Memory B cell (primary cell): ENCODE data around the gene RPS5.
"Not testable (repeated sequence)": the region's sequence is repeated elsewhere in the genome, so short reads cannot be mapped to it uniquely, and the experiment has no call there.

Experiments
- ATAC-seq: fragments of 150-1000 bp; cut with Tn5 transposase; 2 replicates; pipeline ENCODE4 v1.10.0; 2021; ENCODE audit warnings: low read depth, mild to moderate bottlenecking, moderate library complexity
- DNase-seq, 2 donors: peaks; one replicate each; pipeline ENCODE4 v3.0.0; 2022; ENCODE audit warnings: low spot score in 2 of 2
- H3K27ac Mint-ChIP-seq: one replicate; pipeline ENCODE4 v1.8.0; 2022; ENCODE audit warnings: mild to moderate bottlenecking, moderate library complexity, mixed read lengths
- H3K27me3 Mint-ChIP-seq: one replicate; pipeline ENCODE4 v1.8.0; 2022; ENCODE audit warnings: mixed read lengths
- H3K36me3 Mint-ChIP-seq: one replicate; pipeline ENCODE4 v1.8.0; 2022; ENCODE audit warnings: mild to moderate bottlenecking, mixed read lengths
- H3K4me1 Mint-ChIP-seq: one replicate; pipeline ENCODE4 v1.8.0; 2022; ENCODE audit warnings: mixed read lengths
- H3K4me3 Mint-ChIP-seq: one replicate; pipeline ENCODE4 v1.8.0; 2022; ENCODE audit warnings: mild to moderate bottlenecking, moderate library complexity, mixed read lengths
- H3K9me3 Mint-ChIP-seq: one replicate; pipeline ENCODE4 v1.8.0; 2022; ENCODE audit warnings: mixed read lengths

The RPS5 gene

GRCh38 chr19:58399903-58400302 lies 12.8 kb downstream of the RPS5 start:
- DNase-seq (no peak), ATAC-seq (no peak)
- H3K27me3 Mint-ChIP-seq: peaks cover 12% of the 10 kb centered on the region
- H3K9me3 Mint-ChIP-seq: no peaks in the 10 kb centered on the region
- peak overlapping the region; percentile 33 for H3K4me3 Mint-ChIP-seq
- no peak overlapping the region for H3K27ac Mint-ChIP-seq
- H3K4me1 Mint-ChIP-seq: peaks cover 12% of the 10 kb centered on the region
- peaks cover 3% of the 10 kb centered on the region for H3K36me3 Mint-ChIP-seq

GRCh38 chr19:58400316-58400915 lies 13.3 kb downstream of the RPS5 start:
- peaks cover 12% of the 10 kb centered on the region for H3K4me1 Mint-ChIP-seq
- ATAC-seq: no peak
- no peak overlapping the region for H3K27ac Mint-ChIP-seq

GRCh38 chr19:58400916-58401839 lies 14.1 kb downstream of the RPS5 start:
- Mint-ChIP-seq H3K9me3 (no peaks in the 10 kb centered on the region), H3K27ac (peak overlapping the region; percentile 93)
- peak; percentile 95 for ATAC-seq

More at GRCh38 chr19:58400316-58400915, 13.3 kb downstream of the RPS5 start:
- DNase-seq: no peak
- Mint-ChIP-seq H3K36me3 (peaks cover 3% of the 10 kb centered on the region), H3K27me3 (peaks cover 12% of the 10 kb centered on the region), H3K9me3 (no peaks in the 10 kb centered on the region), H3K4me3 (peak overlapping the region; percentile 89)

GRCh38 chr19:58401840-58402421 lies 14.9 kb downstream of the RPS5 start:
- ATAC-seq: no peak
- peaks cover 12% of the 10 kb centered on the region for H3K4me1 Mint-ChIP-seq
- peaks cover 2% of the 10 kb centered on the region for H3K36me3 Mint-ChIP-seq
- H3K27me3 Mint-ChIP-seq: peaks cover 11% of the 10 kb centered on the region
- peak overlapping the region; percentile 93 for H3K27ac Mint-ChIP-seq
- no peak for DNase-seq
- H3K9me3 Mint-ChIP-seq: no peaks in the 10 kb centered on the region
- H3K4me3 Mint-ChIP-seq: no peak overlapping the region

More at GRCh38 chr19:58400916-58401839, 14.1 kb downstream of the RPS5 start:
- H3K4me3 Mint-ChIP-seq: peak overlapping the region; percentile 89
- peak; percentile 97 to 98 for DNase-seq
- H3K27me3 Mint-ChIP-seq: peaks cover 12% of the 10 kb centered on the region
- H3K4me1 Mint-ChIP-seq: peaks cover 9% of the 10 kb centered on the region
- no peaks in the 10 kb centered on the region for H3K36me3 Mint-ChIP-seq

- ATAC-seq: not testable (repeated sequence)
Measured at GRCh38 chr19:58403920-58404478, 16.9 kb downstream of the RPS5 start.

GRCh38 chr19:58406818-58407657 lies 20.0 kb downstream of the RPS5 start:
- ATAC-seq (no peak), DNase-seq (no peak)
- no peaks in the 10 kb centered on the region for H3K9me3 Mint-ChIP-seq
- H3K27ac Mint-ChIP-seq: peak overlapping the region; percentile 87
- peaks cover 28% of the 10 kb centered on the region for H3K4me1 Mint-ChIP-seq
- H3K27me3 Mint-ChIP-seq: no peaks in the 10 kb centered on the region
- H3K4me3 Mint-ChIP-seq: peak overlapping the region; percentile 88
- peaks cover 2% of the 10 kb centered on the region for H3K36me3 Mint-ChIP-seq

More at GRCh38 chr19:58403920-58404478, 16.9 kb downstream of the RPS5 start:
- DNase-seq, H3K27me3 Mint-ChIP-seq, H3K36me3 Mint-ChIP-seq, H3K27ac Mint-ChIP-seq, H3K9me3 Mint-ChIP-seq, H3K4me3 Mint-ChIP-seq: not testable (repeated sequence)
- H3K4me1 Mint-ChIP-seq: peaks cover 25% of the 10 kb centered on the region

GRCh38 chr19:58407658-58408151 lies 20.6 kb downstream of the RPS5 start:
- Mint-ChIP-seq H3K9me3 (no peaks in the 10 kb centered on the region), H3K4me3 (peak overlapping the region; percentile 88), H3K4me1 (peaks cover 28% of the 10 kb centered on the region), H3K27ac (peak overlapping the region; percentile 87), H3K36me3 (peaks cover 2% of the 10 kb centered on the region), H3K27me3 (no peaks in the 10 kb centered on the region)
- DNase-seq (no peak), ATAC-seq (no peak)

- Mint-ChIP-seq H3K27ac (peak within 1 kb of the TSS; percentile 87), H3K4me3 (peak within 1 kb of the TSS; percentile 88), H3K36me3 (peaks cover 2% of the 10 kb centered on the region), H3K4me1 (peaks cover 28% of the 10 kb centered on the region), H3K9me3 (no peaks in the 10 kb centered on the region), H3K27me3 (no peaks in the 10 kb centered on the region)
- DNase-seq (peak; percentile 89), ATAC-seq (peak; percentile 93)
Measured at GRCh38 chr19:58408152-58409009, 21.3 kb downstream of the RPS5 start, which contains the start of gene ZNF584. Gene ZNF584, plus strand, starts transcription at chr19:58408649. Its CDS starts 499 bp downstream, at chr19:58409148.

- DNase-seq (peak in 1 of 2 donors; percentile 37), ATAC-seq (no peak)
- peaks cover 28% of the 10 kb centered on the region for H3K4me1 Mint-ChIP-seq
- H3K36me3 Mint-ChIP-seq: peaks cover 2% of the 10 kb centered on the region
- H3K27ac Mint-ChIP-seq: peak overlapping the region; percentile 87
- H3K27me3 Mint-ChIP-seq: no peaks in the 10 kb centered on the region
- peak overlapping the region; percentile 88 for H3K4me3 Mint-ChIP-seq
- no peaks in the 10 kb centered on the region for H3K9me3 Mint-ChIP-seq
Measured at GRCh38 chr19:58409010-58409790, 22.1 kb downstream of the RPS5 start.

- Mint-ChIP-seq H3K36me3 (peaks cover 17% of the 10 kb centered on the region), H3K4me3 (no peak overlapping the region), H3K27me3 (no peaks in the 10 kb centered on the region), H3K27ac (no peak overlapping the region), H3K9me3 (no peaks in the 10 kb centered on the region), H3K4me1 (no peaks in the 10 kb centered on the region)
- no peak for ATAC-seq
- no peak for DNase-seq
Measured at GRCh38 chr19:58416604-58417003, 29.5 kb downstream of the RPS5 start.

- no peaks in the 10 kb centered on the region for H3K9me3 Mint-ChIP-seq
- no peaks in the 10 kb centered on the region for H3K27me3 Mint-ChIP-seq
- H3K4me3 Mint-ChIP-seq: no peak overlapping the region
- ATAC-seq (no peak), DNase-seq (no peak)
- H3K27ac Mint-ChIP-seq: no peak overlapping the region
- peaks cover 17% of the 10 kb centered on the region for H3K36me3 Mint-ChIP-seq
- H3K4me1 Mint-ChIP-seq: no peaks in the 10 kb centered on the region
Measured at GRCh38 chr19:58417071-58417470, 30.0 kb downstream of the RPS5 start.

- Mint-ChIP-seq H3K4me3 (no peak overlapping the region), H3K27me3 (no peaks in the 10 kb centered on the region), H3K9me3 (peaks cover 16% of the 10 kb centered on the region), H3K36me3 (peaks cover 12% of the 10 kb centered on the region), H3K27ac (no peak overlapping the region), H3K4me1 (no peaks in the 10 kb centered on the region)
- ATAC-seq (no peak), DNase-seq (no peak)
Measured at GRCh38 chr19:58428617-58429016, 41.5 kb downstream of the RPS5 start.
